Measurements from ENCODE around the gene DHRS4.
"Not testable (repeated sequence)": the region's sequence is repeated elsewhere in the genome, so short reads cannot be mapped to it uniquely, and the experiment has no call there.

DHRS4 gene

DNA sequence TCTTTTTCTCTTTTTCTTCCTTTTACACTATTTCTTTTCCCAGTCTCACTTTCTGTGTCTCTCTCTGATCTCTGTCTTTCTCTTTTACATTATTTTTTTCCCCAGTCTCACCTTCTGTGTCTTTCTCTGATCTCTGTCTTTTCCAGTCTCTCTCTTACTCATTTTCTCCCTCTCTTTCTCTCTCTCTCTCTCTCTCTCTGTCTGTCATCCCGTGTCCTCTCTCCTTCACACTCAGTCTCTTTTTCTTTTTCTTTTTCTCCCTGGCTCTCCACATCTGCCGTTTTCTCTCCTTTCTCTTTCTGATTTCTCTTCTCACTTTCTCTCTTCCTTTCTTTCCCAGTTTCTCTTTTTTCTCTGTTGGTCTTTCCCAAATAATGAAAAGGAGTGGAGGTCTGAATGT lies 57.5 kb downstream of the DHRS4 start:
- no peak for TF ChIP-seq CTCF (IDR thresholded peaks at IDR 0.05; ENCODE audit: insufficient read depth, low read depth, low read length, missing control alignments)

GRCh38 chr14:24012726-24013273 lies 59.2 kb downstream of the DHRS4 start:
- not testable (repeated sequence) for DNase-seq (ENCODE audit: low read depth); H3K4me3 ChIP-seq (ENCODE audit: low read length)

More for the DNA sequence above, 57.5 kb downstream of the DHRS4 start:
- no peak for DNase-seq (ENCODE audit: low read depth)
- H3K4me3 ChIP-seq (ENCODE audit: low read length), result no peak overlapping the region

DNA sequence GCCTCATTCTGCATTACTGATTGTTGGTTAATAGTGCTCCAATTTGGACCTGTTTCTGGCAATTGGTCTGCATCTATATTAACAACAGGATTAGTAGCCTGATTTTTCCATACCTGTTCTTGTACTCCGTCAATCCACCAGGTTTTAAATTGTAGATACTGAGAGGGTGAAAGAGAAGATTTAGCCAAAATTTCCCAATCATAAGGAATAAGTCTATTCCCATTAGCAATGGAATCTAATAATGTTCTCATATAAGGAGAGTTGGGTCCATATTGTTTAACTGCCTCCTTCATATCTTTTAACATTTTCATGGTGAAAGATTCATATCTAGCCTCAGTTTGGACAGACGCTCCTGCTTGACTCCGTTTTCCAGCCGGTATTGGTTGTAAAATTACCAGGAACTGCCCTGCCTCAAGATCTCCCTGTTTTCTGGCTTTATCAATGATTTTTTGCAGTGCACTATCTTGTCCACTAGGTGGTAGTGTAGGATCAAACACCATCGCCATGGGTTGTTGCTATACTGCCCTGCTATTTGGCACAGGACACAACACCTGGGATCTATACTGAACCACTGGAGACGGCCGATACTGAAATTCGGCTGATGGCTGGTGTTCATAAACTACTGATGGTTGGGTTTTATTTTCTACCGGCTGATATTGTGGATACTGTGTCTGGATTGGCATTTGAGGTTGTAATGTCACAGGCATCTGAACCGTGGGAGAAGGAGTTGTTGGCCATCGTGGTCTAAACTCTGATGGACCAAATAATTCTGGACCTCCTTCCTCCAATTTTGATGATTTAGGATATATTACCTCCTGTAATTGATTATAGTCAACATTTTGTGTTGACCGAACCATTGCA lies 60.3 kb downstream of the DHRS4 start:
- peak; percentile 92 for TF ChIP-seq CTCF (IDR thresholded peaks at IDR 0.05; ENCODE audit: insufficient read depth, low read depth, low read length, missing control alignments)
- no peak overlapping the region for H3K4me3 ChIP-seq (ENCODE audit: low read length)
- DNase-seq (ENCODE audit: low read depth), result peak; percentile 78

- H3K4me3 ChIP-seq (ENCODE audit: low read length); DNase-seq (ENCODE audit: low read depth): not testable (repeated sequence)
Observed at GRCh38 chr14:24015745-24016144, 62.2 kb downstream of the DHRS4 start.
